CD4-positive, alpha-beta T cell treated with Interleukin-10 for 1 hour (primary cell): ENCODE data around the gene TSPAN32.
"Not testable (repeated sequence)": the region's sequence is repeated elsewhere in the genome, so short reads cannot be mapped to it uniquely, and the experiment has no call there.

ENCODE experiments used
- DNase-seq: peaks from one replicate; pipeline ENCODE4 v3.0.0-alpha.2; 2020

Gene TSPAN32

GRCh38 chr11:2346586-2347307 lies 44.9 kb downstream of the TSPAN32 start:
- DNase-seq: no peak

DNA sequence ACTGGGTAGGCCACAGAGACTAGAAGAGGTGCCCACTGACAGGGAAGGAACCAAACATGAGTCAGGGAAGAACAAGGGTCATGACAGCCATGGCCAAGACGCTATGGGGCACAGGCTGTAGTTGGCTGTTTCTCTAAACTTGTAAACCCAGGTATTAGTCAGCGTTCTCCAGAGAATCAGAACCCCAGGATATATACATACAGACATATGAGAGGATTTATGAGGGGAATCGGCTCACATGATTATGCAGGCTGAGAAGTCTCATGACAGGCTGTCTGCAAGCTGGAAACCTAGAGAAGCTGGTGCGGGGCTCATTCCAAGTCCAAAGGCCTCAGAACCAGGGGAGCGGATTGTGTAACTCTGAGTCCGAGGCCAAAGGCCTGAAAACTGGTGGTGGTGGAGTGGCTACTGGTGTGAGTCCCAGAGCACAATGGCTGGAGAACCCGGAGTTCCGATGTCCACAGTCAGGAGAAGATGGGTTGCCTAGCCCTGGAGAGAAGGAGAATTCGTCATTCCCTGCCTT lies 45.6 kb downstream of the TSPAN32 start:
- DNase-seq: no peak

GRCh38 chr11:2348986-2349385 lies 47.2 kb downstream of the TSPAN32 start:
- DNase-seq: no peak

DNA sequence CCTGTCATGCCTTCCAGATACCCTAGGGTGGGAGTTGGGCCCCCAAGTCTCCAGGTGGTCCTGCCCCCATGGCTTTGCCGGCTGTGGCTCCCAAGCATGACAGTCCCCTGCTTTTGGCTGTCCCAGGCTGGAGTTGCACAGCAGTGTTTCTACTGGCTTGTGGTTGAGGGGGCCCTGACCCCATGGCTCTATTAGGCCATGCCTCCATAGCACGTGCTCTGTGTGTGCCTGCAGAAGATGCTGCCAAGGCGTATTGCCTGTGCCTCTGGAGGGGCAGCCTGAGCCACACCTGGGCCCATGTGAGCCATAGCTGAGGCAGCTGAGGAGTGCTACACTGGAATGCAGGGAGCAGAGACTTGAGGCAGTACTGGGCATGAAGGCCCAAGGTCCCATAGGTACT lies 49.9 kb downstream of the TSPAN32 start:
- DNase-seq: no peak

- DNase-seq: no peak
Observed at GRCh38 chr11:2352420-2352819, 50.6 kb downstream of the TSPAN32 start.

GRCh38 chr11:2355000-2355644 lies 53.3 kb downstream of the TSPAN32 start:
- no peak for DNase-seq

- DNase-seq: no peak
Observed at GRCh38 chr11:2357246-2357645, 55.4 kb downstream of the TSPAN32 start.

- DNase-seq: not testable (repeated sequence)
Observed at GRCh38 chr11:2357651-2358050, 55.8 kb downstream of the TSPAN32 start.

DNA sequence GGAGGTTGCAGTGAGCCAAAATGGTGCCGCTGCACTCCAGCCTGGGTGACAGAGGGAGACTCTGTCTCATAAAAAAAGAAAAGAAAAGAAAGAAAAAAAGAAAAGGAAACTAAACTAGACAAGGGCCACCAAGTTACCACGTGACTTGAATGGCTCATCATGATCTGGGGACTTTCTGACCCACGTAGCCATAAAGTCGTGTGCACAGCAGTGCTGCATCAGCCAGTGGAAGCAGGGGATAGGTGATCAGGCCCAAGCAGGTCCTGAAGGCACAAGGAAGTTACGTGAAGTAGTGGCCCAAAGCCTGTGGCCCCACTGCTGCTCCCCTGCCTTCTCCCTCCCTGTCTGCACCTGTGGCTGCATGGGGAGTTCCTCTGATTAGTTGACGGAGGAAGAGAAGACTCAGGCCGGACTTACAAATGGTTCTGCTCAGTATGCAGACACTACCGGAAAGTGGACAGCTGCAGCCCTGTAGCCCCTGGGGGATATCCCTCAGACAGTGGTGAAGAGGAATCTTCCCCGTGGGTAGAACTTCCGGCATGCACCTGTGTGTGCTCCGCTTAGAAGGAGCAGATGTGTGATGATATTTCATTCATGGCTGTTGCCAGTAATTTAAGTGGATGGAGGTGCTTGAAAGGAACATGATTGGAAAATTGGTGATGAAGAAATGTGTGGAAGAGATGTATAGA lies 57.1 kb downstream of the TSPAN32 start:
- DNase-seq: no peak

- DNase-seq: no peak
Observed at GRCh38 chr11:2359557-2359956, 57.7 kb downstream of the TSPAN32 start.

DNA sequence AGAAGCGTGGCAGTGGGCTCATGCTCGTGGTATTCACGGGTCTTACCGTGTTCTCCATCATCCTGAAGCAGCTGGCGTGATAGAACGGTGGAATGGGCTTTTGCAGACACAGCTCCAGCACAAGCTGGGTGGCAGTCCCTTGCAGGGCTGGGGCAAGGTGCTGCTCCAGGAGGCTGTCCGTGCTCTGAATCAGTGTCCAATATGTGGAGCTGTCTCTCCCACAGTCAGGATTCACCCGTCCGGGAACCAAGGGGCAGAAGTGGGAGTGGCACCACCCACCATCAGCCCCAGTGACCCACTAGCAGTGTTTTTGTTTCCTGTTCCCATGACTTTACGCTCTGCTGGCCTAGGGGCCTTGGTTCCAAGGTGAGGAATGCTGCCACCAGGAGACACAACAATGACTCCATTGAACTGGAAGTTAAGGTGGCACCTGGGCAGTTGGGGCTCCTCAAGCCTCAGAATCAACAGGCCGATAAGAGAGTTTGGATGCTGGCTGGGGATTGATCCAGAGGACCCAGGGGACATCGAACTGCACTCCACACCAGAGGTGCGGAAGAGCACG lies 58.3 kb downstream of the TSPAN32 start:
- DNase-seq: no peak

DNA sequence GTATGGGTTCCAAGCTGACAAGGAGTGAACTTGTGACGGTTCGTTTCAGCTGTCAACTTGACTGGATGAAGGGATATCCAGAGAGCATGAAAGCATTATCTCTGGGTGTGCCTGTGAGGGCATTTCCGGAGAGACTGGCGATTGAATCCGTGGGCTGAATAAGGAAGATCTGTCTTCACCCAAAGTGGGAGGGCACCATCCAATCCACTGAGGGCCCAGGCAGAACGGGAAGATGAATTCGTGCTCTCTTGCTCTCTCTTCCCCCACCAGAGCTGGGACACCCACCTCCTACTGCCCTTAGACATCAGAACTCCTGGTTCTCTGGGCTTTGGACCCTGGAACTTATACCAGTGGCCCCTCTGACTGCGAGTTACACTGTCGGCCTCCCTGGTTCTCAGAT lies 59.8 kb downstream of the TSPAN32 start:
- no peak for DNase-seq

- no peak for DNase-seq
Observed at GRCh38 chr11:2362414-2362813, 60.6 kb downstream of the TSPAN32 start.

DNA sequence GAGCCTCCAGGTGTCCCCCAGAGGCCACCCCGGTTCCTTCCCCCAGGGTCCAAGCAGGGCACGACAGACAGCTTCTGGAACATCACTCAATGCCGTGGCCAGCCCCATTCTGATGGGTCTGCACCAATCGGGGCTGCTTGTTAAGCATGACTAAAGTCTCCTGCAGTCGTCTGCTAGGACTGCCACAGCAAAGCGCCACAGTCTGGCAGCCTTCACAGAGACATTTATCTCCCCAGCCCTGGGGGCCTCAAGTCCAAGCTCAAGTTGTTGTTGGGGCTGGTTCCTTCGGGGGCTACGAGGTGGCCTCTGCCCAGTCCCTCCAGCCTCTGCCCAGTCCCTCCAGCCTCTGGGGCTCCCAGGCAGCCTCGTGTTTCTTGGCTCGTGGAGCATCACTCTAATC lies 61.3 kb downstream of the TSPAN32 start:
- DNase-seq: no peak

DNA sequence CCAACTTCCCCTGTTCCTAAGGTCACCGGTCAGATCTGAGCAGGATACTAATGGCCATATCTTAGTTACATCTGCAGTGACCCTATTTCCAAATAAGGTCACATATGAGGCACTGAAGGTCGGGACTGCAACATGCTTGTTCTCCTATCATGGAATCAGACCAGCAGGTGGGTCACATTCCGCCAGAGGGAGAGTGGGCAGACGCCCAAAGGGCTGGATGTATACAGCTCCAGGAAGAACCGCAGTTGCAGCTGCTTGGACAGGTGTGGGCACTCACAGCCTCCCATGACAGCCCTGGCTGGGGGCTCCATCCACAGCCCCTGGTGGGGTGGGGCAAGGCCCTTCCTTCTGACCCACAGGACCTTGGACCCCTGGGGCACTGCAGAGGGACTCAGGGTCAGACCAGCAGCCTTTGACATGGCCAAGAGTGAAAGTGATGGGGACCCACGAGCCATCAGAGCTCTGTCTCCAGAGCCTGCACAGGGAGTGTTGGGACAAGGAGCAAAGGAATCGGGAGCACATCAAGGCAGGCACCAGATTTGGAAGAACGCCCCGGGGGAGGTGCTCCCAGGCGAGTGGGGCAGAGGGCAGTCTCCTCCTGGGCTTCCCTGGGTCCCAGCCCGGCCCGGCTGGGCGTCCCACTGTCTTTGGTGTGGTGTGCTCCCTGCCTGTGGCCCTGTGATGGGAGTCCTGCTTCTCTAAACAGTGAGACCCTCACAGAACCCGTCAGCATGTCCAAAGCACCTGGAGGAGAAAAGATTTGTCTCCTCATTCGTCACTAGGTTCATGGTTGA lies 62.0 kb downstream of the TSPAN32 start:
- DNase-seq: no peak

DNA sequence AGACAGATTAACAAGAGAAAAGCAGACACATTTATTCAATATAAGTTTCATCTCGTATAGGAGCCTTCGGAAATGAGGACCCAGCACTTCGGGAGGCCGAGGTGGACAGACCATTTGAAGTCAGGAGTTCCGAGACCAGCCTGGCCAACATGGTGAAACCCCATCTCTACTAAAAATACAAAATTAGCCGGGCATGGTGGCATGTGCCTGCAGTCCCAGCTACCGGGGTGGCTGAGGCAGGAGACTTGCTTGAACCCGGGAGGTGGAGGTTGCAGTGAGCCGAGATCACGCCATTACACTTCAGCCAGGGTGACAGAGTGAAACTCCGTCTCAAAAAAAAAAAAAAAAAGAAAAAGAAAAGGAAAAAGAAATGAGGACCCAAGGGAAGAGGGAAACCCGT lies 62.6 kb downstream of the TSPAN32 start:
- DNase-seq: not testable (repeated sequence)

DNA sequence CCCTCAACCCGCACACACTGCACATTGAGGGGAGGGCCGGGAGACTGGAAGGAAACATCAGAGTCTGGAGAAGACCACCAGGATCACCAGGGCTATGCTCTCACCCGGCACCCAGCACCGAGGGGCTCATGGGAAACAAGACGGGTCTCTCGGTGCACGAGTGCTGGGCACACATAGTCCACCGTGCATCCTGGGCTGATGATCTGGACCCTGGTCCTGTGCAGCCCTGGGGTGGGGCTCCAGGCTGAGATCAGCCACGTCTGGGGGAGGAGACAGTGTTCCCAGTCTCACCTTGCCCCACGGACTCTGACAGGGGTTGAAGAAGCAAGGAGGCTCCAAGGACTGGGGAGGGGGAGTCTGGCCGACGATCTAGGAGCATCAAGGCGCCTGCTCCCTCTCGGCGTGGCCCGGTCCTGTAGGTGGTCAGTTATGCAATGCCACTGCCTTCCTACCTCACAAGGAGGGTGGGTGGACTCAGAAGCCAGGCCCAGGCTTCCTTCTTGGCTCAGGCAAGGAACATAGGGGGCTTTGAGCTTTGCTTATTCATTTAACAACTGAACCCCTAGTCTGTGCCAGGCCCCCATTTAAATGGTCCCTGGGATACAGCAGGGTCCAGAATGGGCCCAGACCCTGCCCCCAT lies 63.9 kb downstream of the TSPAN32 start:
- DNase-seq: no peak

GRCh38 chr11:2366276-2366675 lies 64.5 kb downstream of the TSPAN32 start:
- no peak for DNase-seq

- DNase-seq: no peak
Observed at GRCh38 chr11:2366733-2367132, 64.9 kb downstream of the TSPAN32 start.

GRCh38 chr11:2367266-2368160 lies 65.7 kb downstream of the TSPAN32 start:
- no peak for DNase-seq
